Measurements from ENCODE around the gene S100A7A.

The S100A7A gene

GRCh38 chr1:153415850-153416570 is at the start of gene S100A7A:
Gene S100A7A (plus strand): TSS chr1:153416520. CDS start chr1:153418083, 1,563 bp downstream.
- DNase-seq = no peak

DNA sequence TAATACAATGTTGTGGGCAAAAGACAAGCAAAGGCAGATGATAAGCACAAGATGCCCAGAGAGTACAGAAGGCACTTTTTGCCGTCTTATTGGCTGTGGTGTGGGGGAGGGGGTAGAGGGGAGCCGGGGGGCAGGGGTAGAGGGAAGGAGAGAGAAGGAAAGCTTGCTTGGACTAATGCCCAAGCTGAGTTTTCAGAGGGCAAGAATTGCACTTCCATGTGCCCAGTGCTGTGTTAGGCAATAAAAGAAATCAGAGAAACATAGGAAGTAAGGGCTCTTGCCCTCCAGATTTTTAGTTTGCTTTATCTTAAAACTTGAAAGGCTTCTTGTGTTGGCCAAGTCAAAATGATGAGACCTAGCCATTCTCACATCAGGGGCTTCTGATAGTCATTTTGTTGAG is 49.2 kb upstream of the S100A7A start:
- no peak for DNase-seq

GRCh38 chr1:153368495-153368894 is 47.8 kb upstream of the S100A7A start:
- no peak for DNase-seq

DNA sequence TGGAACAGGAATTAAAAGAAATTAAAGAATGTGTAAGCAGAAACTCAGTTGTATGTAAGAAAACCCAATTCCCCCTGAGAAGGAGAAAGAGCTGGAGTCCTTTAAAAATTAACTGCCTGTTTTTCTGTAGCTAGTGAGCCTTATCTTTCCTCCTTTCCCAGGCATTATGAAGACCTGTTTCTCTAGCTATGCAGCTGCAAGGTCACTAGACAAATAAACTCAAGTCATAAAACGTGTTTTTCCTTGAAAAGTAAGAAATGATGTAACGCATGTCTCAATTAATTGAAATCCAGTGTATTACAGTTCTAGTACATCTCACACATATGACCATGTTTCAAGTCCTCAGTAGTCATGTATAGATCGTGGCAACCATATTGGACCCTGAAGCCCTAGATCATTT is 46.2 kb upstream of the S100A7A start:
- no peak for DNase-seq

DNA sequence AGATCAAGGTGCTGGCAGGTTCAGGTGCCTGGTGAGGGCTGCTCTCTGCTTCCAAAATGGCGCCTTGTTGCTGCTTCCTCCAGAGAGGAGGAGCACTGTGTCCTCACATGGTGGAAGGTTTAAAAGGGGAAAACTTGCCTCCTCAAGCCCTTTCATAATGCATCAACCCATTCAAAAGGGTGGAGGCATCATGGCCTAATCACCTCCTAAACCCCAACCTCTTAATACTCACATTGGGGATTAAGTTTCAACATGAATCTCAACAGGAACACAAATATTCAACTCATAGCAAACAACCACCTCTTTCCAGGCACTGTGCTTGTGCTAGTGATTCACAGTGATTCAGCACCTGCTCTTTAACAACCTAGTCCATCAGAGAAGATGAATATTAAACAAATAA is 45.1 kb upstream of the S100A7A start:
- DNase-seq = no peak

- no peak for DNase-seq
Measured at GRCh38 chr1:153372571-153372970, 43.7 kb upstream of the S100A7A start.

- no peak for DNase-seq
Measured at GRCh38 chr1:153374071-153374470, 42.2 kb upstream of the S100A7A start.

DNA sequence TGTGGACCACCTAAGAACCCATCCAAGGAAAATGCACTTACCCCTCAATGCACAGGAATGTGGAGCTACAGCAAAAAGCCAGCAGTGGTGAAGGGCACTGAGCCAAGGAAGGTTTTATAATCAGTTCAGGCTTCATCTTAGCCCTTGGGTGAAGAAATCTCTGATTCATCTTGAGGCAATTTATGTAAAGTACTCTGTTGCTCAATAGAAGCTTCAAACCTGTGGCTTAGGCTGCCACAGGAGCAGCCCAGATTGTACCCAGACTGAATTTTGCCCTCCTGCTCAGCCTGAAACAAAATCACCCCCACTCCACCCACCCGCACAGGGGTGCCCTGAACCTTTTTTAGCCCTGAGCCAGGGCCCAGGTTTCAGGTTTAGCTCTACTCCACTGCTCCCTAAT is 40.8 kb upstream of the S100A7A start, which contains the start of gene S100A12:
Gene S100A12, minus strand, starts transcription at position 111 of the 400 bp plus-strand sequence. CDS start 1,029 bp downstream, outside the sequence.
- no peak for DNase-seq

DNA sequence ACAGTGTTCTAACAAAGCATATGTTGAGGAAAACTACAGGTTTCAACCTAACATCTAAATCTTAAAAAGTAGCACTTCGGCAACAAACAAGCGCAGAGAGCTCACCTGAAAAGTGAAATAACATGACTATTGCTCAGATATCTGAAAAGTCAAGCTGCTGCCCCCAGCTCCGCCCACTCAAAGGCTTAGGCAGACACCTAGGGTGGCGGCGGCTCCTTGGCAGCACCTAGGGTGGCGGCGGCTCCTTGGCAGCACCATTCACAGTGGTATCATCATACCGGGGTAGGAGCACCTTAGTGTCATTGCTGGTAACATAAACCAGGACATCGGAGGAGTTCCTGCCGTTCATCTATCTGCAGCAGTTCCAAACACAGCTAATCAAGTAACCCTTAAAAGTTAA is 36.7 kb upstream of the S100A7A start:
- no peak for DNase-seq

DNA sequence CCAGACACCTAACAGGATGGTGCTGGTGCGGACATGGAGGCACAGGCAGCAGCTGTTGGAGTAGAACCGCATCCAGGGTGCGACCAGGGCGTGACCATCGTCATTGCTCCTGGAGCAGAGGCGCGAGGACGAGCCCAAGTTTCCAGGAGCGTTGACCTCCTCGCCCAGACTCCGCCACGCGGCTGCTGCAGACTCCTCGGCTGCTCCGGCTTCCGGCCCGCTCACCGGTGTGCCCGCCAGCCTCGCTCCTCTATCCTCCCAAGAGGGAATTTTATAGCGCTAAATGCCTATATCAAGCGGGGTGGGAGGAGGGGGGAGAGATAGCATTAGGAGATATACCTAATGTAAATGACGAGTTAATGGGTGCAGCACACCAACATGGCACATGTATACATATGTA is 35.6 kb upstream of the S100A7A start:
- no peak for DNase-seq

GRCh38 chr1:153384958-153385580 is 31.3 kb upstream of the S100A7A start:
- no peak for DNase-seq

GRCh38 chr1:153386500-153386901 is 29.8 kb upstream of the S100A7A start:
- DNase-seq = peak; percentile 28

- no peak for DNase-seq
Measured at GRCh38 chr1:153387001-153387400, 29.3 kb upstream of the S100A7A start.

DNA sequence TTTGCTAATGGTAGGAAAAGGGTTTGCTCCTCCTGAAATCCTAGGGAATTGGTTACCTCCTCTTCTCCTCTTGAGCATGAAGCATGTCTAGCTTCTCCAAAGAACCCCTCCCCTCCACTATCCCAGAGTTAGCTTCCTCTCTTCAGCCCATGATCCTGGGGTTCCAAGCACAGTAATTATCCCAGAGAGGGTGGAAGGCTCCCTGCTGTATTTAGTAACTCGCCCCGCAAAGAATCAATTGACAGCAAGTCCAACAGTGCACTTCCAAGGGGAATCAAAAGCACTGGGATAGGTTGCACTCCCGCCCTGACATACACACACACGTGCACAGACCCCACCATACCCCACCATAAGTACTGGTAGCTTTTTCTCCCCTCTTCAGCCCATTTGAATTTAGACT is 28.5 kb upstream of the S100A7A start:
- DNase-seq = no peak

- DNase-seq = no peak
Measured at GRCh38 chr1:153389401-153389800, 26.9 kb upstream of the S100A7A start.

- no peak for DNase-seq
Measured at GRCh38 chr1:153389973-153390879, 26.1 kb upstream of the S100A7A start.

GRCh38 chr1:153390938-153391710 is 25.2 kb upstream of the S100A7A start, which contains the start of gene S100A8:
Gene S100A8 (minus strand): TSS chr1:153391073. CDS start chr1:153390535, 538 bp downstream.
- DNase-seq = no peak

DNA sequence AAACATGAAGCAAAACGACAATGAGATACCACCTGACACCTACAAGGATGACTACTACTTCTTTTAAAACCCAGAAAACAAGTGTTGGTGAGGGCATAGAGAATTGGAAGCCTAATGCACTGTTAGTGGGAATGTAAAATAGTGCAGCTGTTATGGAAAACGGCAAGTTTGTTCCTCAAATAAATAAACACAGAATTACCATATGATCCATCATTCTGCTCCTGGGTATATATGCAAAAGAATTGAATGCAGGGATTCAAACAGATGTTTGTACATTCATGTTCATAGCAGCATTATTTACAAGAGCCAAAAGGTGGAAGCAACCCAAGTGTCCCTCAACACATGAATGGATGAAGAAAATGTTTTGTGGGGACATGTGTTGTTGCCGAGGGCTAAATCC is 24.1 kb upstream of the S100A7A start:
- no peak for DNase-seq

GRCh38 chr1:153392822-153393221 is 23.5 kb upstream of the S100A7A start:
- DNase-seq = no peak

- DNase-seq = no peak
Measured at GRCh38 chr1:153393926-153394325, 22.4 kb upstream of the S100A7A start.

GRCh38 chr1:153394391-153394790 is 21.9 kb upstream of the S100A7A start:
- no peak for DNase-seq

DNA sequence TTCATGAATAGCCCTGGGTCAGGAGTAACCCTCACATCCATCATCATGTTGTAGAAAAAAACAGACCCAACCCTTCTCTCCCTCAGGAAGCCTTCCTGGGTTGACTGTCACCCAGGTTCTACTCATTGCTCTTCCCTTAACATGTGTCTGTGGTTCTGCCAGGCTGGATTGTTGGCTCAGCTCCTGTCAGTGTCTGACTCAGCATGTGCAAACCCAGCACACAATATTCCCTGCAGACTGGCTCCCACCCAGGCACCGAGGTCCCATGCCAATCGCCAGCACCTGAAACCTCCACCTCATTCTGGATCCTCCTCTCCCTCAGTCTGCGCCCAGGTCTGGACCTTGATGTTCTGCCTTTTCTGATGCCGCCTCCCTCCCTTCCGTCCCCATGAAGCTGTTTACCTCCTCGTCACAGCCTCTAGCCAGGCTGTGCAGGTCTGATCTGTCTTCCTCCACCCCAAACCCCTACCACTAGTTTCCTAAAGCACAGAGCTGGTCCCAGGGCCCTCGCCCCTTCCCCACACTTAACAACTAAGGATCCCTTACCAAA is 21.1 kb upstream of the S100A7A start:
- DNase-seq = no peak
